Keratinocyte (primary cell): ENCODE data around the gene VPS37B. TPM values are rescaled to one million over a fixed set of nuclear protein-coding genes. Genes with fewer than 3 reads are reported as not detected.

Experiments used
- DNase-seq: peaks from one replicate; pipeline ENCODE4 v3.0.0-alpha.2; 2011; ENCODE audit warnings: low read depth, missing footprints, low spot score
- FAIRE-seq: peaks from 2 replicates; lab custom pipeline; 2011; peaks lifted over from hg19 to GRCh38; lab: Jason Lieb, UNC
- H2AFZ ChIP-seq: 2 replicates; pipeline ENCODE4 v1.6.0; 2012; ENCODE audit warnings: low read length, control low read depth, inconsistent platforms; ENCODE audit not compliant: control insufficient read depth
- H3K27ac ChIP-seq: 2 replicates; pipeline ENCODE4 v1.5.1; 2011; ENCODE audit warnings: low read length; ENCODE audit not compliant: control insufficient read depth, insufficient read depth
- H3K27me3 ChIP-seq: 3 replicates; pipeline ENCODE4 v1.6.0; 2011; ENCODE audit warnings: low read length; ENCODE audit not compliant: control insufficient read depth, insufficient read depth; ENCODE audit errors: extremely low read depth
- H3K36me3 ChIP-seq, 2 experiments: 2 replicates in 1 of 2; 3 replicates in 1 of 2; pipeline ENCODE4 v1.5.1; 2011; ENCODE audit warnings: low read length in 2 of 2, mild to moderate bottlenecking in 1 of 2; ENCODE audit not compliant: control insufficient read depth in 2 of 2, insufficient read depth in 2 of 2; ENCODE audit errors: extremely low read depth in 1 of 2
- H3K4me1 ChIP-seq: 3 replicates; pipeline ENCODE4 v1.5.1; 2011; ENCODE audit warnings: low read length; ENCODE audit not compliant: control insufficient read depth, insufficient read depth; ENCODE audit errors: extremely low read depth
- H3K4me2 ChIP-seq: 3 replicates; pipeline ENCODE4 v1.6.0; 2011; ENCODE audit warnings: low read depth, low read length; ENCODE audit not compliant: control insufficient read depth, insufficient read depth; ENCODE audit errors: extremely low read depth
- H3K4me3 ChIP-seq, 3 experiments: fragments of 200-600 bp in 1 of 3; sonication (generic) in 1 of 3; 2 replicates in 2 of 3; 3 replicates in 1 of 3; pipeline ENCODE4 v1.5.1; 2011 to 2016; ENCODE audit warnings: low read length in 3 of 3, mild to moderate bottlenecking in 3 of 3, control low read depth in 2 of 3, inconsistent platforms in 1 of 3, low read depth in 1 of 3, mixed read lengths in 1 of 3, mixed run types in 1 of 3, moderate library complexity in 1 of 3; ENCODE audit not compliant: control insufficient read depth in 2 of 3, insufficient read depth in 2 of 3; ENCODE audit errors: extremely low read depth in 1 of 3
- H3K79me2 ChIP-seq: 2 replicates; pipeline ENCODE4 v1.6.0; 2012; ENCODE audit warnings: low read length; ENCODE audit not compliant: control insufficient read depth, insufficient read depth
- H3K9ac ChIP-seq: 3 replicates; pipeline ENCODE4 v1.6.0; 2011; ENCODE audit warnings: low read length; ENCODE audit not compliant: control insufficient read depth, insufficient read depth; ENCODE audit errors: extremely low read depth
- H3K9me1 ChIP-seq: 3 replicates; pipeline ENCODE4 v1.6.0; 2011; ENCODE audit warnings: low read length; ENCODE audit not compliant: control insufficient read depth, insufficient read depth; ENCODE audit errors: extremely low read depth
- H3K9me3 ChIP-seq: 2 replicates; pipeline ENCODE4 v1.5.1; 2012; ENCODE audit warnings: low read depth, low read length; ENCODE audit not compliant: control insufficient read depth
- H4K20me1 ChIP-seq: 3 replicates; pipeline ENCODE4 v1.6.0; 2011; ENCODE audit warnings: low read length; ENCODE audit not compliant: control insufficient read depth, insufficient read depth; ENCODE audit errors: extremely low read depth
- CTCF ChIP-seq, 3 experiments: IDR thresholded peaks in 1 of 3; conservative IDR thresholded peaks in 1 of 3; optimal IDR thresholded peaks in 1 of 3; 2 replicates in 2 of 3; 3 replicates in 1 of 3; pipeline versions ENCODE3 to v1.5.1; 2011; ENCODE audit warnings: low read length in 3 of 3, mild to moderate bottlenecking in 3 of 3, moderate library complexity in 2 of 3, control low read depth in 1 of 3, inconsistent platforms in 1 of 3; ENCODE audit not compliant: insufficient read depth in 2 of 3; ENCODE audit errors: extremely low read depth in 1 of 3
- EZH2 ChIP-seq: IDR thresholded peaks from one replicate; pipeline ENCODE4 v1.6.1; 2012; ENCODE audit warnings: inconsistent platforms, mild to moderate bottlenecking, low read length, moderate library complexity
- dilution Hi-C: fragments of 300-500 bp; cut with MboI; formaldehyde crosslinking; loops from one replicate; pipeline ENCODE4 v1.7.0; 2020; ENCODE audit warnings: low sequenced_read_pairs; ENCODE audit not compliant: extremely low pct_ligation_motif_present
- polyA plus RNA-seq, 5 experiments: library from polyadenylated mRNA; depleted of rRNA in 3 of 5; stranded (reverse) in 3 of 5; stranded (forward) in 1 of 5; unstranded in 1 of 5; fragments of >200 nt; gene quantifications; 1 replicate in 1 of 5; 2 replicates in 3 of 5; 3 replicates in 1 of 5; pipeline versions ENCODE4 v1.2.1 to v1.2.3, GENCODE V29; 2011 to 2012; ENCODE audit warnings: missing spikeins in 2 of 5, low read depth in 1 of 5, low replicate concordance in 1 of 5

Gene VPS37B
- polyA plus RNA-seq, 1 donor (not counting 4 experiments of a cell fraction or from before 2014, with no cell fraction given): 34.1 TPM

GRCh38 chr12:122830517-122831214 lies 65.3 kb downstream of the VPS37B start:
- Histone ChIP-seq H3K9ac (no peak overlapping the region), H3K79me2 (no peaks in the 10 kb centered on the region), H3K9me3 (no peaks in the 10 kb centered on the region), H3K4me1 (peaks cover 12% of the 10 kb centered on the region), H3K4me3 (no peak overlapping the region), H3K27ac (peak overlapping the region; percentile 62), H3K4me2 (no peak overlapping the region), H3K36me3 (no peaks in the 10 kb centered on the region), H3K9me1 (no peaks in the 10 kb centered on the region), H4K20me1 (no peaks in the 10 kb centered on the region), H2AFZ (no peak overlapping the region), H3K27me3 (no peaks in the 10 kb centered on the region)
- dilution Hi-C loops: no loop called here
- DNase-seq (peak; percentile 96), FAIRE-seq (peak; percentile 93)
- no peak for TF ChIP-seq CTCF (optimal IDR thresholded peaks at IDR 0.05 in 1 of 3, IDR thresholded peaks at IDR 0.05 in 1 of 3, conservative IDR thresholded peaks at IDR 0.05 in 1 of 3; ENCODE audit: extremely low read depth in 1 of 3, insufficient read depth in 2 of 3, low read length in 3 of 3)
- no peak for TF ChIP-seq EZH2

- Histone ChIP-seq H3K27ac (no peak overlapping the region), H3K9me1 (no peaks in the 10 kb centered on the region), H2AFZ (peak overlapping the region; percentile 54), H3K79me2 (no peaks in the 10 kb centered on the region), H4K20me1 (no peaks in the 10 kb centered on the region), H3K9ac (no peak overlapping the region), H3K36me3 (no peaks in the 10 kb centered on the region), H3K27me3 (no peaks in the 10 kb centered on the region), H3K9me3 (no peaks in the 10 kb centered on the region), H3K4me1 (peaks cover 4% of the 10 kb centered on the region), H3K4me2 (peak overlapping the region; percentile 53), H3K4me3 (no peak overlapping the region)
- no peak for TF ChIP-seq CTCF (optimal IDR thresholded peaks at IDR 0.05 in 1 of 3, IDR thresholded peaks at IDR 0.05 in 1 of 3, conservative IDR thresholded peaks at IDR 0.05 in 1 of 3; ENCODE audit: extremely low read depth in 1 of 3, insufficient read depth in 2 of 3, low read length in 3 of 3)
- no peak for TF ChIP-seq EZH2
- dilution Hi-C loops: no loop called here
- FAIRE-seq (no peak), DNase-seq (no peak)
These were observed 68.7 kb downstream of the VPS37B start for GRCh38 chr12:122827258-122827657.
